ENCODE results near the gene NOX3. TPM values are rescaled to one million over a fixed set of nuclear protein-coding genes. Genes with fewer than 3 reads are reported as not detected.
"Not testable (repeated sequence)": the region's sequence is repeated elsewhere in the genome, so short reads cannot be mapped to it uniquely, and the experiment has no call there.

The NOX3 gene
- total RNA-seq, 1 experiment from 2014 or later = not detected

DNA sequence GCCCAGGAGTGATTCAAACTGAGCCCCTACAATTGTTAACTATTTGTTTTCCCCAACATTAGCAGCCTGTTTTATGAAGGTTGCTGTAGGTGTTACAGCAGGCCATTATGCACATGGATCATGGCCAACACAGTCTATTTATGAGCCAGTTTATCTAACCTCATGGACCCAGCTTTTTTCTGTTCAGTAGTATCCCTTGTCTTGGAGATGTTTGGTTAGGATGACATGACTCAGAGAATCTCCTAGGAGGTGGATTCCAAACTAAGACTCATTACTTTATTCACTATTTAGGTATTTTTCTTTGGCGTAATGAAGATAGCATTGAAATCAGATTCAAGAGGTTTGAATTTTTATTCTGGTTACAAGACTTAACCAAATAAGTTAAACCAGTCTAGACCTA lies 78.6 kb downstream of the NOX3 start:
- no peak for DNase-seq (ENCODE audit: extremely low read depth, low read depth)

DNA sequence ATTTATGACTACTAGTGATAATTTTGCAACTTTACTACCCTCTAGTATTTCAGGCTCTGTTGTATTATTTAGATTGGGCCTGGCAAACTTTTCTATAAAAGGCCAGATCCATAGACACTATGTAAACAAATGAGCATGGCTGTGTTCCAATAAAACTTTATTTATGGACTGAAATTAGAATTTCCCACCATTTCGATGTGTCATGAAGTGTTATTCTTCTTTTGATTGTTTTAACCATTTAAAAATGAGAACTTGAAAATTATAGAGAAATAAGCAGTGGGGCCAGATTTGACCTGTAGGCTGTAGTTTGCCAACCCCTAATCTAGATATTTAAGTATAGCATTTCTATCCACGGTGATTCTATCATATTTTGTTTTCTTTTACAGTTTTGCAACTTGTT lies 79.8 kb downstream of the NOX3 start:
- no peak for DNase-seq (ENCODE audit: extremely low read depth, low read depth)

DNA sequence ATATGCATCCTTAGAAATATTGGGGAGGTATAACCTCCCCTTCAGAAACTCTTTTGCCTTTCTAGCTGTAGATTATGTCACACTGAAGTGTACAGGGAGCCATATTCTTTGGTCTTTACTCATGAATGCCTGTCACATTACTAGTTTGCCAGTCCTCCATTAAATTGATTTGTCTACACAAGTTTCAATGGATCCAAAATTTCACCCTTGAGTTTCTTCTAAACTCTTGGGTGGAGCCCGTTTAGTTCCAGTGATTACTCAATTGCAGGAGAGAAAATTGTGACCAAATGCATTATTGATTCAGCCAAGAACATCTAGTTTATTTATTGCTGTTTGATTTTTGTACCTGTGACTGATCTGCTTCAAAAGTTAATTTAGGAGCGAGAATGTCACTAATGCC lies 81.0 kb downstream of the NOX3 start:
- no peak for DNase-seq (ENCODE audit: extremely low read depth, low read depth)

DNA sequence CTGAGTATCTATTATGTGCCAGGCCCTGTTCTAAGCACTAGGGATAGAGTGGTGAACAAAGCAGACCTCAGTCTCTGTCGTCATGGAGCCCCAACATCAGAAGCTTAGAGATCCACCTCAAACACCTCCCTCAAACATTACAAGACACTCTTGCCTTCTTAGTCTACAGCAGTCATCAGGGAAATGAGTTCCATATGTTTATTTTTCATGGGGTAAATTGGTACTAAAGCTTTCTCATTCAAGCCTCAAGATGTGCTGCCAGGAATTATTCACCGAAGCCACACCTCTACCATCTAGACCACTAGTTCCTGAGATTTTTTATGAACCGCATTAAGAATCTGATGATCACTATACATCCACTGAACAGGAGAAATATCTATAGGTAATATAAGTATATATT lies 82.4 kb downstream of the NOX3 start:
- no peak for DNase-seq (ENCODE audit: extremely low read depth, low read depth)

DNA sequence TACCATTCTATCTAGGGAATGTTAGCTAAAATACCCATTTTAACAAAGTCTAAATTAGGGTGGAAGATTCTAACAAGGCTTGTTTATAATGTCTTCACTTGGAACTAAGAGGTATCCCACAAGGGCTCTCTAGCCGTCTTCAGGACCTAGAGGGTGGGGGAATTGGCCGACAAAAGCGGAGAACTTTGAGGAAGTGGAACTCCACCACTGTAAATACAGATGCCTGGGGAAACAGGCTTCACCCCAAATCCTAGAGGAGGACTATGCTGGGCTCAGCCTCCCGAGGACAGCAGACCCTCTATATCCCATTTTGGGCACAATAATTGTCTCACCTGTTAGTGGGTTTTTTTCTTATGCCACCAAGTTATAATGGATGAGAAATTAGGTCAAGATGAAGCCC lies 83.4 kb downstream of the NOX3 start:
- DNase-seq (ENCODE audit: extremely low read depth, low read depth) = no peak

DNA sequence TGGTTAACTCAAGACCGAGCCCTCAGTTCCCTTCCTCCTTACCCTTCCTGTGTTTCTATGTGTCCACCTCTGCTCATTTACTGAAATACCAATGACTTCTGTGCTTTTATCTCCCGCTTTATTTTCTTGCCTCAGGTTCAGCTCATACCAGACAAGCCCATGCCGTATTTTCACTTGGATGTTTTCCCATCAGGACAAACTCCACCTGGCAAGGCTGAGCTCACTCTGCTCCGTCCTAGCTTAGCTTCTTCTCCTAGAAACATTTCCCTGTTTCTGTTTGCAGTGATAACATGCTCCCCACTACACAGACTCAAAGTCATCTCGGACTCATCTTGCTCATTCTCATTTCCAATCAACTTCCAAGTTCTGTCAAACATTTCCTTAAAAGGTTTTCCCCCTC lies 84.4 kb downstream of the NOX3 start:
- DNase-seq (ENCODE audit: extremely low read depth, low read depth) = no peak

DNA sequence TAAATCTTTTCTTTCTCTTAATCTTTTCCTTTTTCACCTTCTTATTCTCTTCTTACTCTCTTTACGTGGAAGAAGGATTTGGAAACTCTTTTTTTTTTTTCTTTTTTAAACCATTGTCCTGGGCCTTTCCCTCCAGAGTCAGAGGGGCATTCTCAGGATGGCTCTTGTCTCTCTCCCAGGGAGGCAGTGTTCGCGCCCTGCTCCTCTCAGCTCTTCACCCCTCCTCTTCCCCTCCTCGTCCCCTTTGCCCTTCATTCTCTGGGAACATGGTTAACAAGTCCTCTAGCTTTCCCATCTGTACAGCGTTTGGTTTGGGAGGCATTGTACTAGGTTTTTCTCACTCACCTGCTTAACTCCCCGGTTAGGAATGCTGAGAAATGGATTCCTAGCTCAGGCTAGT lies 89.3 kb downstream of the NOX3 start:
- no peak for DNase-seq (ENCODE audit: extremely low read depth, low read depth)

DNA sequence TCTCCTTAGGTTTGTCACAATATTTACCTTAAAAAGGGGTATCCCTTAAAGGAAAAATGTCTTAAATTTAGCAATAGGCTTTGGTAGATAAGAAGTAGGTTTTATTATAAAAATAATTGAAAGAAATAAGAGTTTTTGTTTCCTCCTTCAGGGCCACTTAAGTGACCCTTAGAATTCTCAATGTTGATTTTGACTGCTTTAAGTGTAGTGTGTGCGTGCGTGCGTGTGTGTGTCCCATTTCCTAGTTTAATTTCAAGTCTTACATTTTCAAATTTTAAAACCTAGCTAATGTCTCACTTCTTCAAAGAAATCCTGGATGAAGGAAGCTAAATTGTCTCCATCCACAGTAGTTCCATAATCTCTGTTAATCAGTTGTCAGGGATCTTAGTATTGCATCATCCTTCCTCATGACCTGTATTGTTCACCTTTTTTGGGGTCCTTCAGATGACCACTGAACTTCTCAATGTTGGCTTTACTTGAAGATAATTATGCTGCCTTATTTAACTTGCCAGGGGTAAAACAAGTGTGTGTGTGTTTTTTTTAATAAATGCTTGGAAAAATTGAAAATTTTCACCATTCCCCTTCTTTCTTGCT lies 90.7 kb downstream of the NOX3 start:
- no peak for DNase-seq (ENCODE audit: extremely low read depth, low read depth)

DNA sequence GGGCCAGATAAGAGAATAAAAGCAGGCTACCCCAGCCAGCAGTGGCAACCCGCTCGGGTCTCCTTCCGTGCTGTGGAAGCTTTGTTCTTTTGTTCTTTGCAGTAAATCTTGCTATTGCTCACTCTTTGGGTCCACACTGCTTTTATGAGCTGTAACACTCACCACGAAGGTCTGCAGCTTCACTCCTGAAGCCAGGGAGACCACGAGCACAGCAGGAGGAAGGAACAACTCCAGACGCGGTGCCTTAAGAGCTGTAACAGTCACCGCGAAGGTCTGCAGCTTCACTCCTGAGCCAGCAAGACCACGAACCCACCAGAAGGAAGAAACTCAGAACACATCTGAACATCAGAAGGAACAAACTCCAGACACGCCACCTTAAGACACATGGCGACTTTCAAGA lies 91.6 kb downstream of the NOX3 start:
- not testable (repeated sequence) for DNase-seq (ENCODE audit: extremely low read depth, low read depth)

DNA sequence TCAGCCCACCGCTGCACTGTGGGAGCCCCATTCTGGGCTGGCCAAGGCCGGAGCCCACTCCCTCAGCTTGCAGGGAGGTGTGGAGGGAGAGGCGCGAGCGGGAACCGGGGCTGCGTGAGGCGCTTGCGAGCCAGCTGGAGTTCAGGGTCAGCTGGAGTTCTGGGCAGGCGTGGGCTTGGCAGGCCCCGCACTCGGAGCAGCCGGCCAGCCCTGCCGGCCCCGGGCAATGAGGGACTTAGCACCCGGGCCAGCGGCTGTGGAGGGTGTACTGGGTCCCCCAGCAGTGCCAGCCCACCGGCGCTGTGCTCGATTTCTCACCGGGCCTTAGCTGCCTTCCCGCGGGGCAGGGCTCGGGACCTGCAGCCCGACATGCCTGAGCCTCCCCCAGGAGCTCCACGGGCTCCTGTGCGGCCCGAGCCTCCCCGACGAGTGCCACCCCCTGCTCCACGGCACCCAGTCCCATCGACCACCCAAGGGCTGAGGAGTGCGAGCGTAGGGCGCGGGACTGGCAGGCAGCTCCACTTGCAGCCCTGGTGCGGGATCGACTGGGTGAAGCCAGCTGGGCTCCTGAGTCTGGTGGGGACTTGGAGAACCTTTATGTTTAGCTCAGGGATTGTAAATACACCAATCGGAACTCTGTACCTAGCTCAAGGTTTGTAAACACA lies 92.5 kb downstream of the NOX3 start:
- not testable (repeated sequence) for DNase-seq (ENCODE audit: extremely low read depth, low read depth)

DNA sequence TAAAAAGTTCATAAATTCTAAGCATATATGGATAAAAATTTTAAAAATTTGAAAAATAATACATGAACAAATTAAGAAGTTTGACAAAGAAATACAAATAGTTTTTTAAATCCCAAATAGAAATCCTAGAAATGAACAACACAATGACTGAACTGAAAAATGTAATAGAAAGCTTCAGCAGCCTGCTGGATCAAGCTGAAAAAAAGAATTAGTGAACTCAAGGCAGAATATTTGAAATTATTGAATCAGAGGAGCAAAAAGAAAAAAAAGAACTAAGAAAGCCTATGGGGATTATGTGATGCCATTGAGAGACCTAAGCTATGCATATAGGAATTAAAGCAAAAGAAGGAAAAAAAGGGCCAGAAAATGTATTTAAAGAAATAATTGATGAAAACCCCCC lies 101.5 kb downstream of the NOX3 start:
- DNase-seq (ENCODE audit: extremely low read depth, low read depth) = no peak

DNA sequence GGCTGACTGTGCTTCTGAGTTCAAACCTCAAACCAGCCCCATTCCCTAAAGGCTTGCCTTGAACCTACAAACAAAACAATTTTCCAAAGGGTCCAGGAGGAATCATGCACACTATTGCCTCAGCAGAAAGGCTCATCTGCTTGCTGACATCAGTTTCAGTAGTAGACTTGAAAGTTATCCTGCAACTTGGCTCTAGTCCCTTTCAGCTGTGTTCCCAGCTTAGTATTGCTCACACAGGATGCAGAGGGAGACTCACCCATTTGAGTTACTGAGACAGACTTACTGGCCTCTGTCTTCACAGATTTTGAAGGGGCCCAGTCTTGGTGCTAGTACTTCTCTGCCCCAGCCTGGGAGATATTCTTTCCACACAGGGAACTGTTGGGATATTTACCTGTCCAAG lies 102.8 kb downstream of the NOX3 start:
- DNase-seq (ENCODE audit: extremely low read depth, low read depth) = no peak

DNA sequence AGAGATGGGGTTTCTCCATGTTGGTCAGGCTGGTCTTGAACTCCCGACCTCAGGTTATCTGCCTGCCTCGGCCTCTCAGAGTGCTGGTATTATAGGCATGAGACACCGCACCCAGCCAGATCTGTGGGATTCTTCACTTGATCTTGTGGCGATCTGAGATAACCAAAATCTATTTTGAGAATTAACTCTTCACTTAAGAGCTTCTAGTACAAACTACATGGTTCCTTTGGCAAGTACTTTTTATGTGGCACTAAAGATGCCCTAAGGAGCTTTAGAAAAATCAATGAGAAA lies 103.6 kb downstream of the NOX3 start:
- DNase-seq (ENCODE audit: extremely low read depth, low read depth) = no peak

DNA sequence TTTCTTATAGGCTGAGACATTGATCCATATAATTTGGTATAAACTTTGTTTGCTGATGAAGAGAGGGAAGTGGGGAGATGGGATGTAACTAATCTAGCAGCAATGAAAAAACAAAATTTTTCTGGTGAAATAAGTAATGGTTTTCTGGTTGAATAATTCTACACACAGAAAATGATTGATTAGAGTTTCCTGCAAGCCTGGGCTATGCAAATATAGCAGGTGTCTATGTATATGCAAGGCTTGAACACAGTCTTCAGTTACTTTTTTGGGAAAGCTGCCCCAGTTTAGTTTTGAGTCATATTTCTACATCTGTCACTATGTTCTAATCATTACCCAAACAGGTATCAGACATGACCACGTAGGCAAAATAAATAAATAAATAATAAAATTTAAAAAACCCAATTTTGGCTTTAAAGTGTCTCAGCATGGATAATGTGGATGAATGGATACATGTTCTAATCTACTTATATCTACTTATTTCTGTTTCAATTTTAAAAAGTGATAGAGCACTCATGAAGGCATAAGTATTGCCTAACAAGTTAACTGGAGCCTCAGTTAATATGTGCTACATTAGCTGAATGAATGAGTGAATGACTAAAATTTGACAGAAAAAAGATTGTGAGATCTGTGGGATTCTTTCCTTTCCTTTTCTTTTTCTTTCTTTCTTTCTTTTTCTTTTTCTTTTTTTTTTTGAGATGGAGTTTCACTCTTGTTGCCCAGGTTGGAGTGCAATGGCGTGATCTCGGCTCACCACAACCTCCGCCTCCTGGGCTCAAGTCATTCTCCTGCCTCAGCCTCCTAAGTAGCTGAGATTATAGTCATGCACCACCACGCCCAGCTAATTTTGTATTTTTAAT lies 104.1 kb downstream of the NOX3 start:
- no peak for DNase-seq (ENCODE audit: extremely low read depth, low read depth)

DNA sequence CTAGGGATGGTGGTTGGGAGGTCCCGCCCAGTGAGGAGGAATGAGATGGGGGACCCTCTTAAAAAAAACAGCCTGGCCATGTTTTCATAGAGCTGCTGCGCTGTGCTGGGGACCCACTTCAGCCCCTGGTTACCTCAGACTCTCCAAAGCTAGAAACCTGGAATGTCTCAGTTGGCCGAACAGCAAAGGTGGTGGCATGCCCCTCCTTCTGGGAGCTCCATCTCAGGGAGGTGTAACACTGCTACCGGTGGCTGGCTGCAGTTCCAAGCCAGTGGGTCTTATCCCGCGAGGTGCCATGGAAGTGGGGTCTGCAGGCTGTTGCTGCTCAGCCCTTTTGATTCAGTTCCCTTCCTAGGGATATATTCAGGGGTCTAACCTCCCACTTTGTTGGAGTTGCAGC lies 105.7 kb downstream of the NOX3 start:
- no peak for DNase-seq (ENCODE audit: extremely low read depth, low read depth)

DNA sequence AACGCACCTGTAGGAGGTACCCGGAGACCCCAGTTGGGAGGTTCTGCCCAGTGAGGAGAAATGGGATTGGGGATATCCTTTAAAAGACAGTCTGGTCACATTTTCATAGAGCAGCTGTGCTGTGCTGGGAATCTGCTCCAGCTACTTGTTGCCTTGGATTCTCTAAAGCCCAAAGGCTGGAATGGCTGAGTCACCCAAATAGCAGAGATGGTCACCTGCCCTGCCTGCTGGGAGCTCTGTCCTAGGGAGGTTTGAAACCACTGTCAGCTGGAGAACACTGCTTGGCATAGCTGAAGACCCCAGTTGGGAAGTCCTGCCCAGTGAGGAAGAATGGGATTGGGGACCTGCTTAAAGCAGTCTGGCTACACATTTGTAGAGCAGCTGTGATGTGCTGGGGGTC lies 106.5 kb downstream of the NOX3 start:
- DNase-seq (ENCODE audit: extremely low read depth, low read depth) = no peak

DNA sequence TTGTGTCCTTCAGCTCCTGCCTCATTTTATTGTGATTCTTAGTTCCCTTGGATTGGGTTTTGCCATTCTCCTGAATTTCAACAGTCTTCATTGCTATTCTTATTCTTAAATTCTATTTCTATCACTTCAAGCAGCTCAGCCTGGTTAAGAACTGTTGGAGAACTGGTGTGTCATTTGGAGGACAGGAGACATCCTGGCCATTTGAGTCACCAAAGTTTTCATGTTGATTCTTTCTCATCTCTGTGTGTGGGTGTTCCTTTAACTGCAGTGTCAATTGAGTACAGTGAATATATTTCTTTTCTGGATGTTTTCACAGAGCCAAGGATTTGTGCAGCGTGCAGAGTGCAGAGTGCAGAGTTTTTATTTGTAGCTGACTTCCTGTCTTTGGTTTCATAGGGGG lies 107.8 kb downstream of the NOX3 start:
- no peak for DNase-seq (ENCODE audit: extremely low read depth, low read depth)

DNA sequence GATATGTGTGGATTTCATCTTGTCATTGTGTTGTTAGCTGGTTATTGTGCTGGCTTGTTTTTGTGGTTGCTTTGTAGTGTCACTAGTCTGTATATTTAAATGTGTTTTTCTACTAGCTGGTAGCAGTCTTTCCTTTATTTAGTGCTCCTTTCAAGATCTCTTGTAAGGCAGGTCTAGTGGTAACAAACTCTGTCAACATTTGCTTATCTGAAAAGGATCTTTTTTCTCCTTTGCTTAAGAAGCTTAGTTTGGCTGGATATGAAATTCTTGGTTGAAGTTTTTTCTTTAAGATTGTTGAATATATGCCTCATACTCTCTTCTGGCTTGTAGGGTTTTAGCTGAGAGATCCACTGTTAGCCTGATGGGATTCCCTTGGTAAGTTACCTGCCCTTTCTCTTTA lies 108.7 kb downstream of the NOX3 start:
- DNase-seq (ENCODE audit: extremely low read depth, low read depth) = no peak

Data from NCI-H460 (cell line).